Measurements from ENCODE around the gene APBA3.
"Not testable (repeated sequence)": the region's sequence is repeated elsewhere in the genome, so short reads cannot be mapped to it uniquely, and the experiment has no call there.

Gene APBA3

GRCh38 chr19:3759482-3760254 is 1.8 kb downstream of the APBA3 start:
- Histone ChIP-seq H3K4me3 (ENCODE audit: low read depth, low read length) (no peak overlapping the region), H3K27ac (no peak overlapping the region), H3K27me3 (replicated peaks) (no peaks in the 10 kb centered on the region), H3K36me3 (replicated peaks) (peaks cover 13% of the 10 kb centered on the region)
- in situ Hi-C loops (cut with HindIII; ENCODE audit: low pct_ligation_motif_present, low sequenced_read_pairs): no loop called here
- TF ChIP-seq, protein P1, sequence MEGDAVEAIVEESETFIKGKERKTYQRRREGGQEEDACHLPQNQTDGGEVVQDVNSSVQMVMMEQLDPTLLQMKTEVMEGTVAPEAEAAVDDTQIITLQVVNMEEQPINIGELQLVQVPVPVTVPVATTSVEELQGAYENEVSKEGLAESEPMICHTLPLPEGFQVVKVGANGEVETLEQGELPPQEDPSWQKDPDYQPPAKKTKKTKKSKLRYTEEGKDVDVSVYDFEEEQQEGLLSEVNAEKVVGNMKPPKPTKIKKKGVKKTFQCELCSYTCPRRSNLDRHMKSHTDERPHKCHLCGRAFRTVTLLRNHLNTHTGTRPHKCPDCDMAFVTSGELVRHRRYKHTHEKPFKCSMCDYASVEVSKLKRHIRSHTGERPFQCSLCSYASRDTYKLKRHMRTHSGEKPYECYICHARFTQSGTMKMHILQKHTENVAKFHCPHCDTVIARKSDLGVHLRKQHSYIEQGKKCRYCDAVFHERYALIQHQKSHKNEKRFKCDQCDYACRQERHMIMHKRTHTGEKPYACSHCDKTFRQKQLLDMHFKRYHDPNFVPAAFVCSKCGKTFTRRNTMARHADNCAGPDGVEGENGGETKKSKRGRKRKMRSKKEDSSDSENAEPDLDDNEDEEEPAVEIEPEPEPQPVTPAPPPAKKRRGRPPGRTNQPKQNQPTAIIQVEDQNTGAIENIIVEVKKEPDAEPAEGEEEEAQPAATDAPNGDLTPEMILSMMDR (IDR thresholded peaks at IDR 0.05; ENCODE audit: low read depth, low read length, missing control alignments): no peak
- DNase-seq: no peak

DNA sequence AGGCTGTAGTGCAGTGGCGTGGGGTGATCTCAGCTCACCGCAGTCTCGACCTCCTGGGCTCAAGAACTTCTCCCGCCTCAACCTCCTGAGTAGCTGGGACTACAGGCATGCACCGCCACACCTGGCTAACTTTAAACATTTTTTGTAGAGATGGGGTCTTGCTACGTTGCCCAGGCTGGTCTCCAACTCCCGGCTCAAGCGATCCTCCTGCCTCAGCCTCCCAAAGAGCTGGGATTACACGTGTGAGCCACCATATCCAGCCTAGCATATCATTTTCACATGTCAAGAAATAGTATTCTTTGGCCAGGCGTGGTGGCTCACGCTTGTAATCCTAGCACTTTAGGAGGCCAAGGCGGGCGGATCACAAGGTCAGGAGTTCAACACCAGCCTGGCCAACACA is 3.2 kb downstream of the APBA3 start:
- in situ Hi-C loops (cut with HindIII; ENCODE audit: low pct_ligation_motif_present, low sequenced_read_pairs); H3K27ac ChIP-seq; DNase-seq; H3K27me3 ChIP-seq (replicated peaks); H3K4me3 ChIP-seq (ENCODE audit: low read depth, low read length): not testable (repeated sequence)
- H3K36me3 ChIP-seq (replicated peaks): peaks cover 13% of the 10 kb centered on the region

- H3K27ac ChIP-seq; H3K4me3 ChIP-seq (ENCODE audit: low read depth, low read length); in situ Hi-C loops (cut with HindIII; ENCODE audit: low pct_ligation_motif_present, low sequenced_read_pairs); DNase-seq; H3K27me3 ChIP-seq (replicated peaks): not testable (repeated sequence)
- H3K36me3 ChIP-seq (replicated peaks): peaks cover 13% of the 10 kb centered on the region
Observed at GRCh38 chr19:3757705-3758104, 3.8 kb downstream of the APBA3 start.

GRCh38 chr19:3753631-3754410 is 7.7 kb downstream of the APBA3 start:
- in situ Hi-C loops (cut with HindIII; ENCODE audit: low pct_ligation_motif_present, low sequenced_read_pairs): no loop called here
- no peak overlapping the region for H3K4me3 ChIP-seq (ENCODE audit: low read depth, low read length)
- no peaks in the 10 kb centered on the region for H3K27me3 ChIP-seq (replicated peaks)
- H3K27ac ChIP-seq: no peak overlapping the region
- peaks cover 32% of the 10 kb centered on the region for H3K36me3 ChIP-seq (replicated peaks)
- no peak for DNase-seq
- TF ChIP-seq, protein P1 (IDR thresholded peaks at IDR 0.05; ENCODE audit: low read depth, low read length, missing control alignments): no peak

DNA sequence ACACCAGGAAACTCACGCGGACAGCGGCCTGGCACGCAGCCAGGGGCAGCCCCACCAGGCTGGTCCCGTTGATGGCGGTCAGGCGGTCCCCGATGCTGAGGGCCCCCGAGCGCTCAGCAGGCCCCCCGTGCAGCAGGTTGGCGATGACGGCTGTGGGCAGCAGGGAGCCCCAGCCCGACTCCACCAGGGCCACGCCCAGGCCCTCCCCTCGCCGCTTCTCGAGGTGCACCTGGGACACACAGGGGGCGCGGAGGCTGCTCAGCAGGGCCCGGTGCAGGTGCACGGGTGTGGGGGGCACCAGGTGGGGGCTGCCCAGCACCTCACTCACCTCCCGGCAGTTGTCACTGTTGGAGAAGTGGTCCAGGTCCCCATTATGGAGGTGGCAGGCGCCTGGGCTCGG is 9.0 kb downstream of the APBA3 start:
- in situ Hi-C loops (cut with HindIII; ENCODE audit: low pct_ligation_motif_present, low sequenced_read_pairs): no loop called here
- TF ChIP-seq, protein P1 (IDR thresholded peaks at IDR 0.05; ENCODE audit: low read depth, low read length, missing control alignments): no peak

DNA sequence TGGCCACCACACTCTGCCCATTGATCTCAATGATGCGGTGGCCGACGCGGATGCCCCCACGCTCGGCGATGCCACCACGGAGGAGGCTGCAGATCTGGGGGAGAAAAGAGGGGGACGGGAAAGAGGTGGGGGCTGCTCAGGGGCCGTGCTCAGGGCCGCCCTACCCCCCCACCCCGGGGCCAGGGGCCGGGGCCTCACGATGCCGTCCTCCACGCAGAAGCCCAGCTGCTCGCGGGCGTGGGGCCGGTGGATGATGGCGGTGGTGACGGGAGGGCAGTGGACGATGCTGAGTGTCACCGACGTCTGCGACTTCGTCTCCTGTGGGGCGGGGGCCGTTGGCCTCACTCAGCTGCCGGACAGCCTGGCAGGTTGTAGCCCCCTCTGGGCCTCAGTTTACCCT is 10.3 kb downstream of the APBA3 start:
- Histone ChIP-seq H3K27me3 (replicated peaks) (no peaks in the 10 kb centered on the region), H3K36me3 (replicated peaks) (peaks cover 19% of the 10 kb centered on the region), H3K27ac (no peak overlapping the region), H3K4me3 (ENCODE audit: low read depth, low read length) (no peak overlapping the region)
- no peak for DNase-seq
- in situ Hi-C loops (cut with HindIII; ENCODE audit: low pct_ligation_motif_present, low sequenced_read_pairs): no loop called here
- TF ChIP-seq, protein P1 (IDR thresholded peaks at IDR 0.05; ENCODE audit: low read depth, low read length, missing control alignments): no peak

More for the DNA sequence above, 9.0 kb downstream of the APBA3 start:
- no peaks in the 10 kb centered on the region for H3K27me3 ChIP-seq (replicated peaks)
- no peak for DNase-seq
- no peak overlapping the region for H3K27ac ChIP-seq
- H3K36me3 ChIP-seq (replicated peaks): peaks cover 23% of the 10 kb centered on the region
- no peak overlapping the region for H3K4me3 ChIP-seq (ENCODE audit: low read depth, low read length)

Measured in brain microvascular endothelial cell (primary cell).